Activated CD8-positive, alpha-beta memory T cell treated with anti-CD3 and anti-CD28 coated beads for 48 hours (primary cell): ENCODE measurements around the gene CEP128.

Experiments
- DNase-seq, 3 experiments: peaks; one replicate each; pipeline ENCODE4 v3.0.0-alpha.2; 2020; ENCODE audit warnings: low read depth in 2 of 3, low spot score in 2 of 3

Gene CEP128

DNA sequence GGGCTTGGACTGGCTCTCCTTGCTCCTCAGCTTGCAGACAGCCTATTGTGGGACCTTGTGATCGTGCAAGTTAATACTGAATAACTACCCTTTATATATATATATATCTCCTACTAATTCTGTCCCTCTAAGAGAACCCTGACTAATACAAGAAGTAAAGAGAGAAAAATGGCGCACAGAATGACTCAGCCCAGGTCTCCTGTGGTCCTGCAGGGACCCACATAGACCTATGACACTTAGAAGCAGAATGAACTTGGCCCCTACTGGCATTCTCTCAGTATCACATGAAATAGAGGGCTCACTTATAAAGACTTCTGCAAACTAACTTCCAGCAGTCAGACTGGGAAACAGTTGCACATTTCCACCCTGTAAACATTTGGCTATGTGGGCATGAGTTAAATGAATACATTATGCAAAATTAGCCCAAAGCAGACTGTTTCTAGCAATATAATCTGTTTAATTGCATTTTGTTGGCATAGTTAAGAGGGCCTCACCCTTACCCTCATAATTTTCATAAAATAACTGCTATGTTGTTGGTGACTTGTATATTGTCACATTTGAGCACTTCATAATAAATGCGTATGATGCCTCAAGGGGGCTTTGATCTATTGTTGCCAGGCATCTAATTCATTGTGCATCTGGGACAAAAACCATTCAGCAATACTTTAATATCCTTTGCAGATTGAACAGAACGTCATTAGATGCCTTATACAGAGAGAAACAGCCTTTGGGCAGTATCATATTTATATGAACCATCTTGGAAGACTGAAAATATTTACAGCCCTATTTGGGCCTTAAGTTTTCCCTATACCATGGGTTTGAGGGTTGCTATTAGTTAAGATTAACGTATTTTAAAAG is 380.5 kb downstream of the CEP128 start:
- no peak for DNase-seq

DNA sequence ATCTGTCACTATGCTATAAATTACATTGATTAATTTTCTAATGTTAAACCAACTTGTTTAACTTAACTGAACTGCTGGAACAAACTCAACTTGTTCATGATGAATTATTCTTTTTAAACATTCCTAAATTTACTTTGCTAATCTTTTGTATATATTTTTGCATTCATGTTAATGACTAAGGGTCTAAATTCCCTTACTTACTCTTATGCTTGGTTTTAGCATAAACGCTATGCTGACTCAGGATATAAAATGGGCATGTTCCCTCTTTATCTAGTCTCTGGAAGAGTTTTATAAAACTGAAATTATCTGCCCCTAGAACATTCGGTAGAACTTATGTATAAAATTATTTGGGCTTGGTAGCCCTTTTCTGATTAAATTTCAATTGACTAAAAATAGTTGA is 387.4 kb downstream of the CEP128 start:
- DNase-seq, result no peak

DNA sequence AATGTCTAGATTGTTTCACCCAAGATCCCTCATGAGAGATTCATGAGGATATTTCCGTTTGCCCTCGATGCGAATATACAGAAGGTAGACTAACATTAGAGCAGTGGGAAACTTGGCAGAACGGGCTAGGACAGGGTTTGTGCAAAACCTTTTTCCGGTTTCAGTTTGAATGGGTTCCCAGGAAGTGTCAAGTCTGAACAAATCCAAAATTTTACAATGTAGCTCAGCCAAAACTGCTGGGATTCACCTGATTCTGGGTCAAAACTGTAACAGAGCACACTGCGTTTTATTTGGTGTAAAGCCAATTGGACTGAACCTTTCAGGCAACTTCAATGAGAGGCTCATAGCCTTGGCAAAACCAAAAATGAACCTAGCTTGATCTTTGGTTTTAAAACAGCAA is 392.4 kb downstream of the CEP128 start:
- DNase-seq, result no peak

DNA sequence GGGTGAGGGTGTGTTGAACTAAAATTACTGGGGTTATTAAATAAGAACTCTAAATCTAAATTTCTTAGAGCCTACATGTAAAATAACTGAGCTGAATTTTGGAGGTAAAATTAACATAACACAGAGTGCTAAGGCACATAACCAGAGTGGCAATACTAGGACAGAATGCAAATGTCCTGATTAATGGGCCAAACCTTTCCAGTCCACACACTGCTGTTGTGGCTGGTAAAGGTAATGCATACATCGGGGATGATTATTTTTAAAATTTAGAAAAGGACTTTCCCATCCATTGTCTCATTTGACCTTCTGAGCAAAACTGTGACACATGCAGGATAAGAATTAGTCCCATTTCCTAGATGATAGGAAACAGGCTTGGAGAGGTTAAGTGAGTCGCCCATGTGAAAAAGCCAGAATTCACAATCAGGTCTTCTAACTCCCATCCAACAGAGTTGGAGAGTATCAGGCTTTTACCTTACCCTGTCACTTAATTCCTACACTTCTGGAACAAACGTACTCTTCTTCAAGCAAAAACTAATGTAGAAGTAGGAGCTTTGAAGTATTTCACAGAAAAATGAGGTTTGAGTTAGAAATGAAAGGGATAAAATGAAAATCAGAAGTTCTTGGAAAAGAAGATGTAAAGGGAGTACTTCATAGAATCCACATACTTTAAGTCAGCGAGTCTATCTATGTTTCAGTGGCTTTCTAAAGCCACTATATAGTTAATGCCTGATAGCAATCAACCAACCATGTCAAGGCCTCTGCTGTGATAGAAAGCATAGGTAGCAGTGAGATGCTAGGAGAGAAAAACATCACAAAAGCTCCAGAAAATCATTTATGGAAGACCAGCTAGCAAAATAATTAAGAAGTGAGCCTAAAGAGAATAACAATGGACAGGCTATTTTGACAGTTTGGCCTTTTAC is 395.3 kb downstream of the CEP128 start:
- DNase-seq, result no peak

DNA sequence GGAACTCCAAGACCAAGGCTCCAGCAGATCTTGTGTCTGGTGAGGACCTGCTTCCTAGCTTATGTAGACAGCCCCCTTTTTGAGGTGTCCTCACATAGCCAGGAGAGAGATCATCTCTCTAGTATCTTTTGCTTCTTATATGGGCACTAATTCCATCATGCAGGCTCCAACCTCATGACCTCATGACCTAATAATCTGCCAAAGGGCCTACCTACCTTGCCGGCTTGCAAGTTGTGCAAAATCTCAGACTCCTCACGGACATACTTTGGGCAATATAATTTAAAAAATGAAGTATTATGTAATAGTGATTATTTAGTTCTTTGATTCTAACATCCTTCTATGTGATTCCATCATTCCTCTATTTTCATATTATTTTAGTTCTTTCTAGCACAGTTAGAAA is 397.2 kb downstream of the CEP128 start:
- DNase-seq, result no peak

DNA sequence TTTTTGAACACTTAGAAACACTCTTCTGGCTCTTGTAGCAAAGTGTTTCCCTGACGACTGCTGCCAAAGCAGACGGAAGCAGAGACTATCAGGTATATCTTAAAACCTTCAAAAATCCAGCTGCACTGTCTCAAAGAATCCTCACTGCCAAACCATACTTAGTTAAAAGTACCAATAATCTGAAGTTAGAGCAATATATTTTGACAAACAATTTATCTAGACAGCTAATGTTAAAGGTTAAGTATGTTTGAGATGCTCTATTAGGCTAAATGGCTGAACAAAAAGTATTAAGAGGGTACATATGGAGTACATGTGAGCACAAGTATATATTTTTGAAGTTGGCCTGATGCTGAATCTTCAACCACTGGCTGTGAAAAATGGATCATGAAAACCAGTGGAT is 398.3 kb downstream of the CEP128 start:
- no peak for DNase-seq

DNA sequence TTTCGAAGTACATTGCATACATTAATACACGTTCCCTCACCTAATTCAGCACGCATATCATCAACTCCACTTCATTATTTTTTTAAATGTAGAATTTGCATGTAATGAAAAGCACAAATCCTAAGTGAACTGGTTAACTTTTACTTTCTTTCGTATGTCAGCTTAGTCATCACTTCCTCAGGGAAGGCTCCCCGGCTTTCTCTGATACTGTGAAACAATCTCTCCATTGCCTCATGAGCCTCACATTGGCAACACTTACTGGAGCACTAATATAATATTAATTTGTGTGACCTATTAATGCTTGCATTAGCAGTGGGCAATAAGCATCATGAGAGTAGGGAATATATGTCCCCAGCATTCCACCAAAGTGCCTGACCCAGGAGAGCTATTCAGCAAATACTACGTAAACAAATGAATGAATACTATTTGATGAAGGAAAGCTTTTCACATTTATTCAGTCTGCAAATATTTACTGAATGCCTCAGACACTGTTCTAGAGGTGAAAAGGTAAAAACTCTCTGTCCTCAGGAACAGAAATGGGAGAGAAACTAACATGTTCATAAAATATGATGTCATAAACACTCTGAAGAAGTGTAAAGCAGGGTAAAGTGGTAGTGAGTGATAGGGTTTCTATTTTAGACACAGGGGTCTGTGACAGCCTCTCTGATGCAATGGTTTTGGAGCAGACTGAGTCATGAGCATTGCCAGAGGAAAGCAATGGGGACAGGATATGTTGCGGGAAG is 402.7 kb downstream of the CEP128 start:
- DNase-seq, result no peak

DNA sequence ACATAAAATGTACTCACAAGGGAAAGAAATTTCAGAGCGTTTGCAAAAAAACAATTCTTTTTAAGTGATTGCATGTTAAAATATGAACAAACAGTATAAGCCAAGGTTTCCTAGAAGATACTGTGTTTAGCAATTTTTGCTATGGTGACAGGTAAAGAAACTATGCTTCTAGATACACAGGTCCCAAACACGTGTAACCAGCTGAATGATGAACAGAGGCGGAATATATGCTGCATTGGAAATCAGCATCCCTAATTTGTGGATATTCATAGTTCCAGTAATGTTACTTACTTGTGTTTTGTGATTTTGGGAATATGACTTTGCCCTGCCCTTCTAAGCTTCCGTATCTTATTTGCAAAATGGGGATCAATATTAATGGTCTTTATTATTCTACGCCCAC is 403.9 kb downstream of the CEP128 start:
- DNase-seq, result no peak

DNA sequence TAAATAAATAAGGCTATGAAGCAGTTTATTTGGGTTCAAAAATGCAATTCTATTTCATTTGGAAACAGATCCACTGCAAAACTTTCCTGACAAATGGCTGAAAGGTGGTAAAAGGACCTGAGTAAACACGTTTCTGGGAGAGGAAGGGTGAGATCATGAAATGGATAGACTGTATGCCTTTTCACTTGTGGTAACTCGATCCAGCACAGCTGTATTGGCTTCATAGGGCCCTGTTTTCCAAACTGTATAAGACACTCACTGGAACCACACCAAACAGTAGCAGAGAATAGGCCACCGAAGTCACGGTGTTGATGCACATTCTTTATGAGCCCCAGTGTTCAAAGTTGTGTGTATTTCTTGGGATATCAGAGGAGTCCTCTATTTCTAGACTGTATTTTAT is 405.1 kb downstream of the CEP128 start:
- no peak for DNase-seq

DNA sequence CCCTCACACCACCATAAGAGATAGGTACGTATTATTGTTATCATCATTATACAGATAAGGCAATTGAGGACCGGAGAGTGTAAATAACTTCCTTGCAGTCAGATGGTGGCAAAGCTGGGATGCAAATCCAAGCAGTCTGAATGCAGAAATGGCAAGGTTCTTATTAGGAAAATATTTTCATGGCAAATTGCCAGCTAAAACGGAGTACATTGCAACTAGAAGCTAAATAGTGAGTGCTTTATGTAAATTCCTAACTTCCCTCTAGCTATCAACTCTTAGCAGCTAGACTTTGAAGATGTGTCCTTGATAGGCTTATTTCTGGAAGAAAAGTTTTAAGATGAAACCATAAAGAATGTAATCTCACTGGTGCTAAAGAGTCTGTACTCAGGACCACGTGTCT is 406.4 kb downstream of the CEP128 start:
- no peak for DNase-seq

DNA sequence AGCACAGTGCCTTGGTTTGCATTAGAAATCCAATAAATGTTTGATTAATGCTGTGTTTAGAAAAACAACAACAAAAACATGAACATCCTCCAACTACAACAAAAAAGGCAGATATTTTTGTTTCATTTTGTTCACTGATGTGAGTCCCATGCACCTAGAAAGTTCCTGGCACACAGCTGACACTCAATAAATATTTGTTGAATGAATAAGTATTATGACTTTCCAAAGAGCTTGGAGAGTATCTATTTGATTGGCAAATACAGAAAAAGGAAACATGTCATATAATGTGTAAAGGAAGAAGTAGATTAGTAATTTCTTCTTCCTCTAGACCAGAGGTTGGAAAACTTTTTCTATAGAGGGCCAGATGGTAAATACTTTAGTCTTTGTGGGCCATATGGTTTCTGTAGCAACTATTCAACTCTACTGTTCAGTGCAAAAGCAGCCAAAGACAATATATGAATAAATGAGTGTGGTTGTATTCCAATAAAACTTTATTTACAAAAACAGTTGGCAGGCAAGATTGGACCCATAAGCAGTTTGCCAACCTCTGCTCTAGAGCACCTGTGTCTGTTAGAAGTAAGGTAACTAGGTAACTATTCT is 417.9 kb downstream of the CEP128 start:
- no peak for DNase-seq

DNA sequence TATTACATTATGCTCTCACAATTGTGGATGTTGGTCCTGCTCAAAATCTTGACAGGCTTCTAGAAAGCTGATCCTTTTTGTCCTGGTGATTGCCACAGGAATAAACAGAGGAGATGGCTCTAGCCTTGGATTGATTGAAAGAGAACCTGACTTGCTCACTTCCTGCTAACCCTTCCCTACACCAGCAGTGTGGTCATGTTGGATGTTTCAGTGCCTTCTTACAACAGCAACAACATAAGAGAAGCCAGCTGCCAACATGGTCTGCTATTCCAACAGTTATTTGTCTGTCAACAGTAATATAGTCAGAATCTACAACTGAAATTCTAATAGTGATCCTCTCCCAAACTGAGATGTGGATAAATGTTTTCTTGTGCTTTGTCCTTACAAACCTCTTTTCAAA is 418.6 kb downstream of the CEP128 start:
- DNase-seq, result no peak

DNA sequence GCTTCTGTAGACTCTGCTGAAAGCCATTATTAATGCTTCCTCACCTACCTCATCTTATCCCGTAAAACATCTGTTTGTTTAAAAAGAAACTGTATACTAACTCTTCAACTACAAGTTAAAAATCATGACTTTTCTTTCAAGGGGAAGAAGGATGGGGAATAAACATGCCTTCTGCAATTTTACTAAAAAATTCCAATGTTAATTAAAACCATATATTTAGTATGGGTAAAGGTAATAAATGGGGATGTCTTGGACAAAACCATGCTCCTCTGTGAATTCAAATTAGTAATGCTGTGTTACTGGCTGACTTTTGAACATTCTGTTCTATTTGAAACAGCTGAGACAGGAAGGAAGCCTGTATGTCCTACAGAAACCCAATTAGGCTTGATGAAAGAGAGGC is 419.1 kb downstream of the CEP128 start:
- DNase-seq, result no peak

DNA sequence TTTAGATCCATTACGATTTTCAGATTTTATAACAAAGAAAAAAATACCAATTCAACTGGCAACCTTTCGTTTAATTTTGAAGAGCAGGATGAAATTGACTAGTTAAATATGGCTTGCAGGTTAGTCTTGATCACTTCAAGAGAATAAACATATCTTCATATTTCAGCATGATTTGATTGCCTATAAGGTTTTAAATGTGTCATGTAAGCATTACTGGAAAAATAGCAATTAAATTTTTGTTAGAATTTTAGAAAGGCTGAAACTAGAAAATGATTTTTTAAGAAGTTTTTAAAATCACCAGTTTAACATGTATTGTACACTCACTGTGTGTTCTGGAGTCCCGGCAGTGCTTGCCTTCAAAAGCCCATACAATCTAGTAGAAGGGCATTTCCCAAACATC is 420.1 kb downstream of the CEP128 start:
- DNase-seq, result no peak

DNA sequence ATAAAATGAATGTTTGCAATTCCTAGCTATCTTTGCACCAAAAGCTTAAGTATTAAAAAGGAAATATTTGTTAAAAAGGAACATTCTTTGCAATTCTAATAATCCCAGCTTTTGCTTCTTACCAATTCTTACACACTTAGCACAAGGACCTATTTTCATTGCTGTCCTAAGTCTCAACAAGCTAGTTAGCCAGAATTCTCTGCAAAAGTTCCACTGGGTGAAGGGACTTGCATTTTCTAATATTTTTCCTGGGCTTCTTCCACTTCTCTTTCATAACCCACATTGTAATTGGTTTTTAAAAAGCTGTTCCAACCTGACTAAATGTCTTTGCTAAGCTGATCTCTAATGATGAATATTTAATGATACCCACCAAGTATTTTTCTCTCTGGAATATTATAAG is 422.5 kb downstream of the CEP128 start:
- DNase-seq, result no peak

DNA sequence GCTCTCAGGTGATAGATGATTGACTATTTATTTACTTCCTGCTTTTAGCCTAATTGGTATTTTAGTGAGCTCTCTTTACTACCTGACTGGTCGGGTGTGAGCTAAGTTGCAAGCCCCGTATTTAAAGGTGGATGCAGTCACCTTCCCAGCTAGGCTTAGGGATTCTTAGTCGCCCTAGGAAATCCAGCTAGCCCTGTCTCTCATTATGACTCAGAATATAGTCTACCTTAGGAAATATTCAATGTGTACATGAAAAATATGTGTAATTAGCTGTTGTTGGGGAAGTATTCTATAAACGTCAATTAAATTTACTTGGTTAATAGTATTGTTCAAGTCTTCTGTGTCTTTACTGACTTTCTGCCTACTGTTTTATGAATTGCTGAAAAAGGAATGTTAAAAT is 423.4 kb downstream of the CEP128 start:
- no peak for DNase-seq

DNA sequence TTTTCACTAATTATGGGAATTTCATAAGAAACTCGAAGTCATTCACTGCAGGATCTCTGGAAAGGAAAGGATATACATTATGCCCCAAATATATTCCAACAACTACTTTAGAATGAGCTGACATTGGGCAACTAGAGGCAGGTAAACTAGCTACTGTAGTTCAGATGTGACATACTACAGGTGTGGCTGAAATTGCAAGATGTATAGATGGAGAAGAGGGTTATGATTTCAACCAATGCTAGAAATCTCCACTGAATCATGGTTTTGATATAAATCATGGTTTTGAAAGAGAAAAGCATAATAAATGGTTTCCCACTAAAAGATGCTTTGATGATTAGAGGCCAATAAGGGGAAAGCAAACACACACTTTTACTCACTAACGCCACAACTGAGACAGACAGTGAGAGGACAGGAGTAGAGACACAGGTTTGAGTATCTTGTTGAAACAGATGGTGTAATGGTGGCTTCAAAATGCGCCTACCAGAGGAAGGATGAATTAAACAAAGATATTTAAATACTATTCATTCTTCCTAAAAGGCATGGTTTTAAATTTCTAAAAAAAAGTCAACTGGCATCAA is 434.2 kb downstream of the CEP128 start:
- DNase-seq, result no peak

DNA sequence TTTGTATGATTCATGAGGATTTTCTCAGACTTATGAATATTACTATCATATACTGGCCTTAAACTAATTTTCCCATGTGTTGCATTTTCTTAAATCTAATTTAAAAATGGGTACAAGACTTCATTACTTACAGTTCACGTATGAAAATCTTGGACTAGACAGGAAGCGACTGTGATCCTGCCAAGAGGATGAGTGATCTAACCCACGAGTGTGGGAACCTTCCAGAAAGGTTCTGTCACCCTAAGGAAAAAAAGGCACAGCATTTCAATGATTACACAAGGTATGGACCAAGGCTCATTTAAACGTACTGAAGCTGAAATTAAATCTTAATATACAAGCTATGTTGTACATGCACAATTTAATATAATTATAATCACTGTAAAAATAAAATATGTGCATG is 436.8 kb downstream of the CEP128 start:
- DNase-seq, result no peak

DNA sequence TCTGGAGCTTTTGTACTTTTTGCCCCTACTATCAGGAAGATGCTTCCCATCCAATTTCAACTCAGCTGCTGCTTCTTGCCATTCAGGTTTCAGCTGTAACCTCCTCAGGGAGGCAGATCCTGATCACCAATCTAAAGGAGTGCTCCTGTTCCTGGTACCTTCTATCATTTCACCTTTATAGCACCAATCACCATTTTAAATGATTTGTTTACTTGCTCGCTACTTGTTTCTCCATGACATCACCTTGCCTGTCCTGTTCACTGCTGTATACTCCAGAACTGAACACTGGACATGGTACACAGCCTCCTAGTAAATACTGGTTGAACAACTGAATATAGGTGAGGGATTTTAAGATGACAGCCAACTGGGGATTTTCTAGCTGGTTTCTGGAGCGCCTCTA is 443.0 kb downstream of the CEP128 start:
- no peak for DNase-seq

DNA sequence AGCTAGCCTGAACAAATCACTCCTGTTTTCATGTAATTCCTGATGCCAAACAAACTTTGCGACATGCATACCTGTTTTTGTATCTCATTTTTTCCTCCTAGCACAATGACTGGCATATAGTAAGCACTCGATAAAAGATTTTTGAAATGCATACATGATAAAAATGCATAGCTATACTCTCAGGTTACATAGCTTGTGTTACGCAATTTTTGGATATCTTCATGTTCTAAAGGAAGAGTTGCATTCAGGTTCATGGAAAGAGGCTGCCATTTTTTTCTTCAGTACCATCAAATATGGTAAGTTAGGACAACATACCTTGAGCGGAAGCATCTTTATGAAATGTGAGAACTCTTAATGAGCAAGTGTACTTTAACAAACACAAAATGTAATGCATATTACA is 445.4 kb downstream of the CEP128 start:
- DNase-seq, result no peak

DNA sequence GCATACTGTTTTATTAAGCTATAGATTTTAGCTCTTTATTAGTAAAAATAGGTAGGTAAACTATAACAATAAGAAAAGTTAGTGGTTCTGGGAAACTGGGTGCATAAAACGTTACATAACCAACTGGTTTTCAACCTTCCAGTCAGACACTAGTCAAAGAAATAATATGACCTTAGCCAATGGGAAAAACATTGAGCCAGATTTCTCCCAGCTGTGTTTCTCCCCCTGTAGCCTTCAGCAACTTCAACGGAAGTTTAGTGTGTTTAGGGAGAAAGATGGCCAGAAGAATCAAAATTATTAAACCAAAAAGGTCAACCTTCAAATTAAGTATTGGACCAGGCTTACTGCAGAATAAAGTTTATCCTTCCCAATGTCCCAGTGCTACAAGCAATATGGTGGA is 446.8 kb downstream of the CEP128 start:
- no peak for DNase-seq
